ENCODE results near the gene HPCAL1. TPM values are rescaled to one million over a fixed set of nuclear protein-coding genes. Genes with fewer than 3 reads are reported as not detected.

HPCAL1 gene
- total RNA-seq, 1 experiment from 2014 or later: 35.1 TPM

- peak; percentile 76 for DNase-seq
- Mint-ChIP-seq H3K27me3 (ENCODE audit: unreplicated experiment) (no peaks in the 10 kb centered on the region), H3K4me3 (ENCODE audit: low read depth, unreplicated experiment) (peak overlapping the region; percentile 26), H3K9me3 (ENCODE audit: low read depth, unreplicated experiment) (peaks cover 3% of the 10 kb centered on the region), H3K27ac (ENCODE audit: unreplicated experiment) (peak overlapping the region; percentile 21), H3K36me3 (ENCODE audit: insufficient read depth, unreplicated experiment) (peaks cover 19% of the 10 kb centered on the region), H3K4me1 (ENCODE audit: low read depth, unreplicated experiment) (peaks cover 62% of the 10 kb centered on the region)
- CTCF ChIA-PET: interaction anchor here (1.3 to 1.7 kb wide), 4 partner anchors 13 to 123 kb away, joined by 3 to 6 read pairs (median 4); partner anchors contain the start of gene HPCAL1
- BruUV-seq (replicated peaks): no TSS peak
- no peak for TF ChIP-seq CTCF (IDR thresholded peaks at IDR 0.05; ENCODE audit: unreplicated experiment)
- intact Hi-C loops (cut with micrococcal nuclease; ENCODE audit: unreplicated experiment): no loop called here
These were observed 17.0 kb upstream of the HPCAL1 start for GRCh38 chr2:10285556-10286198.

DNA sequence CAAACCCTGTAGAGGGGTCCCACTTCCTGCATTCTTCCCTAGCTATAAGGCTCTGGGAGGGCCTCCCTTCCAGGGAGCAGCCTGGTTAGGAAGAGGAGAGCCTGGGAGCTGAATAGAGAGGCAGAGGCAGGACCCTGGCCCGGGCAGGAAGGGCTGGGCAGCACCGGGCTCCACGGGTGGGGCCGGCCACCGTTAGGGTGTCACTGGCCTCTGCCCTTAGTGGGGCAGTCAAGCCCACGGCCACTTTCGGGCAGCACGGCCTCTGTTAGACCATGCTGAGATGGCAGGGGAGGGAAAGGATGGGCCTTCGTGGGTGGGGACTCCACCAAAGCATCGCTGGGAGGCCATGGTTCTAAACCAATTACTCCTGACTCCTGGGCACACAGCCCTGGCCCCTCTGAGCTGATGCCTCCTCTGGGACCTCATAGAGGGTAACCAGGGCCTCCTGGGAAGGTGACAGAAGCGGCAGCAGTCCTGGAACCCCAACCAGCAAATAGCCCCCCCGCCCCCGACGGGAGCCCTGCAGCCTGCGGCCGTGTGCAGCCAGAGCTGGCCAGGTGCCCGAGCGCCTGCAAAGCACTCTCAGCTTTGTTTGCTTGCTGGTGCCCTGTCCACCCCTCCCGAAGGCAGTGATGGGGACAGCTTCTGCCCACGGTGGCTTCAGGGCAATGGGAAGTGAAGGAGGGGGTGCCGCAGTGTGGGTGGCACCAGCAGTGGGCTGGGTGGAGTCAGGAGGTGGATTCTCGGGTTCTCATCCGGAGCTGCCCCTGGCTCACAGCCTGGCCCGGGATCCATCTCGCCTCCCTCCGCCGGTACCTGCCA lies 16.3 kb upstream of the HPCAL1 start:
- no peak for DNase-seq
- CTCF ChIA-PET: interaction anchor here (0.9 to 1.7 kb wide), 6 partner anchors 12 to 122 kb away, joined by 3 to 6 read pairs (median 4); partner anchors contain the start of gene HPCAL1
- Mint-ChIP-seq H3K4me1 (ENCODE audit: low read depth, unreplicated experiment) (peaks cover 65% of the 10 kb centered on the region), H3K9me3 (ENCODE audit: low read depth, unreplicated experiment) (peaks cover 3% of the 10 kb centered on the region), H3K4me3 (ENCODE audit: low read depth, unreplicated experiment) (no peak overlapping the region), H3K27ac (ENCODE audit: unreplicated experiment) (no peak overlapping the region), H3K36me3 (ENCODE audit: insufficient read depth, unreplicated experiment) (peaks cover 19% of the 10 kb centered on the region), H3K27me3 (ENCODE audit: unreplicated experiment) (no peaks in the 10 kb centered on the region)
- intact Hi-C loops (cut with micrococcal nuclease; ENCODE audit: unreplicated experiment): no loop called here
- no peak for TF ChIP-seq CTCF (IDR thresholded peaks at IDR 0.05; ENCODE audit: unreplicated experiment)
- BruUV-seq (replicated peaks): no TSS peak

DNA sequence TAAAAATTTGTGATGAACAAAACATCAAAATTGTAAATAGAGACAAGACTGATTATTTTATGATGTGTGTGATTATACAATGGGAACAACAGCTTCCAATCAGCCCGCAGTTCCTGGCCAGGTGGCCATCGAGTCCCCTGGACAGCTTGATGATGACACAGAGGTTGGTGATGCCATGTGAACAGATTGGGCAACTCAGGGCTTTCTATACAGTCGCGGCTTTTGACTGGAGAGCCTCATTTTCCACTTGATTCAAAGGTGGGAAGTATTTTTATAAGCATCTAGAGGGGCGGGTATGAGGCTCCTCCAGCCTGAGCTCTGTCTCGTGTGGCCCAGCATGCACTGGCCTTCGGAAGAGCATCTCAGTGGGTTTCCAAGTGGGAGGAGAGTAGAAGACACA lies 14.9 kb upstream of the HPCAL1 start:
- H3K36me3 Mint-ChIP-seq (ENCODE audit: insufficient read depth, unreplicated experiment): peaks cover 13% of the 10 kb centered on the region
- H3K4me3 Mint-ChIP-seq (ENCODE audit: low read depth, unreplicated experiment): no peak overlapping the region
- no peak for DNase-seq
- H3K4me1 Mint-ChIP-seq (ENCODE audit: low read depth, unreplicated experiment): peaks cover 55% of the 10 kb centered on the region
- no peaks in the 10 kb centered on the region for H3K27me3 Mint-ChIP-seq (ENCODE audit: unreplicated experiment)
- CTCF ChIA-PET: interaction anchor here (0.9 kb wide), 1 partner anchor 16 kb away, joined by 4 read pairs; the partner anchor contains the start of gene HPCAL1
- intact Hi-C loops (cut with micrococcal nuclease; ENCODE audit: unreplicated experiment): no loop called here
- no TSS peak for BruUV-seq (replicated peaks)
- no peak overlapping the region for H3K27ac Mint-ChIP-seq (ENCODE audit: unreplicated experiment)
- TF ChIP-seq CTCF (IDR thresholded peaks at IDR 0.05; ENCODE audit: unreplicated experiment): no peak
- no peaks in the 10 kb centered on the region for H3K9me3 Mint-ChIP-seq (ENCODE audit: low read depth, unreplicated experiment)

- no peak for TF ChIP-seq CTCF (IDR thresholded peaks at IDR 0.05; ENCODE audit: unreplicated experiment)
- H3K4me3 Mint-ChIP-seq (ENCODE audit: low read depth, unreplicated experiment): no peak overlapping the region
- DNase-seq: no peak
- no TSS peak for BruUV-seq (replicated peaks)
- no peaks in the 10 kb centered on the region for H3K9me3 Mint-ChIP-seq (ENCODE audit: low read depth, unreplicated experiment)
- peaks cover 46% of the 10 kb centered on the region for H3K4me1 Mint-ChIP-seq (ENCODE audit: low read depth, unreplicated experiment)
- CTCF ChIA-PET: interaction anchor here (1.6 kb wide), 1 partner anchor 120 kb away, joined by 6 read pairs; no protein-coding TSS in a partner anchor
- intact Hi-C loops (cut with micrococcal nuclease; ENCODE audit: unreplicated experiment): no loop called here
- no peaks in the 10 kb centered on the region for H3K27me3 Mint-ChIP-seq (ENCODE audit: unreplicated experiment)
- no peak overlapping the region for H3K27ac Mint-ChIP-seq (ENCODE audit: unreplicated experiment)
- peaks cover 6% of the 10 kb centered on the region for H3K36me3 Mint-ChIP-seq (ENCODE audit: insufficient read depth, unreplicated experiment)
These were observed 14.1 kb upstream of the HPCAL1 start for GRCh38 chr2:10288606-10289005.
